Smooth muscle cell of the brain vasculature (primary cell): Measurements from ENCODE around the gene ZNF273.

Source experiments
- DNase-seq: peaks from one replicate; pipeline ENCODE4 v3.0.0-alpha.2; 2012; ENCODE audit warnings: low read depth, low spot score

ZNF273 gene

GRCh38 chr7:64876792-64877713 lies 26.0 kb upstream of the ZNF273 start:
- no peak for DNase-seq

DNA sequence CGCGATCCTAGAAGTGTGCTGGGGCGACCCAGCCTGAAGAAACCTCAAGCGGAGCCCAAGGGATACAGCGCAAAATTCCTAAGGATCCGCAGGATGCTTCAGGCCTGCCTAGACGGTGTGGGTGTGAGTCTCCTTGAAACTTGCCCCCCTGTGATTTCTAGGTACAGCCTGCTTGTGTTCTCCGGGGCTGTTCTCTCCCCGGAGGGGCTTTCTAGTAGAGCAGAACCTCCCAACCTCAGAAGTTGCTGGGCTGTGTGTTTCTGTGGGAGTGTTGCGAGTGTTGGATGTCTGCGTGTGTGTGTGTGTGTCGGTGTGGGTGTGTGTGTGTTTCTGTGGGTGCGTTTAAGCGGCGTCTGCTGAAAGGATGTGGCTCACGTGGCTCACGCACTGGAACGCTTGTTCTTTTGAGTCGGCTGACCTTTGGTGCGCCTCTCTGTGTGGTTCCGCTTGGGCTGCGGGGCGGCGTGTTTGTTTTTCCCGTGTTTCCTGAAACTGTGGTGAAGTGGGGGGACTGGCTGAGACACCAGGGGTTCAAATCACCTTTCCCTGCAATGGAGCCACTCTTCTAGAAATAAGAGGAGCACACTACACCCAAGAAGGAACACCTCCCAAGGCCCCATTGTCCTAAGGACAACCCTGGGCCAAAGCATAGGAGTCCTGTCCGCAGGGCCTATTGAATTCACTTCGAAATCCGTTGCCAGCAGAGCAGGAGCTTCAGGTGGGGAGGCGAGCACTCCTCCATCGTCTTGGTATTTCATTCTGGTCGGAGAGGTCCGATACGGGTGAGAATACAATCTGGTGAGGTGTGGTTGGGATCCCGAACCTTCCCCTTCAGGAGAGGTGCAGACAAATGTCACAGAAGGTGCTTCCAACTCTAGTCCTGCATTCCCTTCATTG lies 25.1 kb upstream of the ZNF273 start:
- DNase-seq, result no peak

GRCh38 chr7:64878684-64879083 lies 24.4 kb upstream of the ZNF273 start:
- DNase-seq, result no peak

- no peak for DNase-seq
These were observed 23.9 kb upstream of the ZNF273 start for GRCh38 chr7:64879086-64879730.

GRCh38 chr7:64879800-64880199 lies 23.3 kb upstream of the ZNF273 start:
- DNase-seq, result no peak

GRCh38 chr7:64880322-64881297 lies 22.5 kb upstream of the ZNF273 start:
- DNase-seq, result no peak

GRCh38 chr7:64881461-64882287 lies 21.4 kb upstream of the ZNF273 start:
- no peak for DNase-seq

GRCh38 chr7:64882341-64883112 lies 20.5 kb upstream of the ZNF273 start:
- no peak for DNase-seq

DNA sequence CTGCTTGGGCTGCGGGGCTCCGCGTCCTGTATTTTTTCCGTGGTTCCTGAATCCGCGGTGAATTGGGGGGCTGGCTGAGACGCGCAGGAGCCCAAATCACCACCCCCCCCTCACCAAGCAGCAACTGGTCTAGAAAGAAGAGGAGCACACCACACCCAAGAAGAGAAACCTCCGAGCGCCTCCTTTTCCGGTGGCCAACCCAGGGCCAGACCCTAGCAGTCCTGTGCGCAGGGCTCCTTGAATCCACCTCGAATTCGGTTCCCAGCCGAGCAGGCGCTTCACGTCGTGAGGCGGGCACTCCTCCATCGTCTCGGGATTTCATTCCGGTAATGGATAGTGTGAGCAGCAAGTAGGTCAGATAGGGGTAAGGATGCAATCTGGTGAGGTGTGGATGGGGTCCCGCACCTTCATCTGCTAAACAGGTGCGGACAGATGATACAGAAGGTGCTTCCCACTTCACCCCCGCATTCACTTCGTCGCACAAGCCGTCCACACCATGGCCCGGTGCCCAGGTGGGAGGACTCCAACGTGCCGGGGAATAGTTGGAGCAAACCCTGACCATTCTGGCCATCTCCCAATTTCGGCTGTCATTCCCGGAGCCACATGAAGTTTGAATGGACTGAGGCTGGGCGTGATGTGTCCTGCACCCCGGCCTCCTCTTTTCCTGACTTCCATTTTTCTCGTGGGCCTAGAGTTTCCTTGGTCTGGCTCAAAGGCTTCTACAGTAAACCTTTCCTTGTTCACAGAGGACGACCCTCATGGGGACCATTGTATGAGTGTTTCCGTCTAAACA lies 19.8 kb upstream of the ZNF273 start:
- DNase-seq, result no peak

DNA sequence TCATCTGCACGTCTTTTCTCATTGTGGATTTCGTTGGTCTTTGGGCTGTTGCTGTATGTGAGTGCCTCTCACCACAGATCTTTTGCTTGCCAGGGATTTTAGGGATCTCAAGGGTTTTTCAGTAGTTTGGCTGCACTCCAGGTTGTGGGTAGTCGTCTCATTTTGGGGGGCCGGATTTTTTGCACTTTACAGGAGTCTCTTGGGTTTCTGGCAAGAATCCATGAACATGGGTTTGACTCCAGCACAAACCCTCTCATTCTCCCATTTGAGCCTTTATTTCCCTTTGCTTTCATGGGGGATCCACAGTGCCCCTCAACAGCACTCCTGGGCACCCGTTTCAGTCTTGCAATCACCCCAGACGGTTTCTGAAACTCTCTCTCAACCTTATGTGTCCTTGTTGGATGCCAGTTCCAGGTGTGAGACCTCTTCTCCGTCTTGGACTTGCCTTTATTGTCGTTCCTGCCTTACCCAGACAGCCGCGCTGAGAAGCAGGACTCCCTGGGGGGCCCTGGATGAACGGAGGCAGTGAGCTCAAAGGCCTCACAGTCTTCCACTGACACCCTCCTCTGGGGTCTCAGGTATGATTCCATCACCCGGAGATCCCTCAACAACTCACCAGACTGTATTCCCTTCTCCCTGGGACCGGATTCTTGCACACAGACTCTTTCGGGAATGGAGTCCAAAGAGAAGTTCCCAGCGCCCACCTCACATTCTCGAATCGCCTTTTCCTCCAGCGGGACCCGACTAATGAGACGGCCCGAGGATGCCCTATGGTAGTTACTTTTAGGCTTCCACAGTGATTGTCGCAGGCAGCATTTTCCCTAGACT lies 18.8 kb upstream of the ZNF273 start:
- DNase-seq, result no peak

- no peak for DNase-seq
These were observed 18.1 kb upstream of the ZNF273 start for GRCh38 chr7:64884913-64885370.

- no peak for DNase-seq
These were observed 17.4 kb upstream of the ZNF273 start for GRCh38 chr7:64885520-64886240.

GRCh38 chr7:64886956-64887545 lies 16.0 kb upstream of the ZNF273 start:
- no peak for DNase-seq

DNA sequence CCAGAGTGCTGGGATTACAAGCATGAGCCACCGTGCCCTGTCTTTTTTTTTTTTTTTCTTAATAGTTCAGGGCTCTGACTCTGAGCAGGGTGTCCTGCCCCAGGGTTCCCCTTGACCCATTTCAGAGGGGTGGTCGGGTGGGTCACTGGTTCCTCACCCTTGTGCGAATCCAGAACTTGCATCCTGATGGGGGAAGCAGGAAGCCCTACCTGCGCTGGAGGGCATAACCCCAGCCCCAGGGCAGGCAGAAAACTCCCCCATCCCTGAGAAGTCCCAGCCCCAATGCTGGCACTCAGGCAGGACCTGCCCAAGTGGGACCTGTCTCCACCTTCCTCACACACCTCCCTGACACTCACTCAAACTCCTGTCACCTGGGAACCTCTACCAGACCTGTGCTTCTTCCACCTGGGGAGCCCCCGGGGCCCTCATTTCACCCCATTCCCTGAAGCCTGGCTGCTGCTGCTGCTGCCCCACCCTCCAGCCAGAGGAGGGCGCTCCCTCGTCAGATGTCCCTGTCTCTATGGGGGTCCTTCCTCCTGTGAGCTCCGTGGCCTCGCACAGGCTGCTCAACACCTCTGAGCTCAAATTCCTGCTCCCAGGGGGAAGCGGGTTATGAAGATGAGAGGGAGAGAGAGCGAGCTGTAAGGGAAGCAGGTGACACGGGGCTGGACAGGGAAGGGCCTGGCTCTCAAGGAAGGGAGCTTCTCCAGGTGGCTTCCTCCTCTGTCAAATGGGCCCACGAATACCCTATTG lies 15.1 kb upstream of the ZNF273 start:
- DNase-seq, result no peak

DNA sequence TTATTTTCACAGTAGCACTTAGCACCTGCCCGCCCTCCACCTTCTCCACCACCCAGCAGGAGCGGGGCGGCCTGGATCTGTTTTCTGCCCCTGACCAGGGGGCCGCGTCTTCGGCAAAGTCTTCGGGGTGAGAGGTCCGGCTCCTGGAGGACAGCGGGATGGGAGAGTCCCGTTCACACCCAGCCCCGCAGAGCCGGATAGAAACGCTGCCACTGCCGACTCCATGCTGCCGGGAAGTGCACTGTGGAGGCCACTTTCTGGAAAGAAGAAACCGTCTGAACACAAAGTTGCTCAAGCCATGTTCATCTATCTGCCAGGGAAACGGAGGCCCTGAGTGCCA lies 14.5 kb upstream of the ZNF273 start:
- no peak for DNase-seq
